AG09309 (cell line): Measurements from ENCODE around the gene DENND1A.

Experiments used
- DNase-seq: peaks from one replicate; pipeline ENCODE4 v3.0.0-alpha.2; 2010; ENCODE audit warnings: low read depth
- H3K4me3 ChIP-seq: 2 replicates; pipeline ENCODE4 v1.5.1; 2011; ENCODE audit warnings: mild to moderate bottlenecking, low read depth, low read length, moderate library complexity; ENCODE audit not compliant: control insufficient read depth
- TF ChIP-seq, protein P1 (sequence below): IDR thresholded peaks from 2 replicates; pipeline ENCODE4 v1.5.1; 2011; ENCODE audit warnings: mild to moderate bottlenecking, low read depth, low read length, inconsistent platforms; ENCODE audit not compliant: insufficient read depth, control insufficient read depth; ENCODE audit errors: missing control alignments

DENND1A gene

DNA sequence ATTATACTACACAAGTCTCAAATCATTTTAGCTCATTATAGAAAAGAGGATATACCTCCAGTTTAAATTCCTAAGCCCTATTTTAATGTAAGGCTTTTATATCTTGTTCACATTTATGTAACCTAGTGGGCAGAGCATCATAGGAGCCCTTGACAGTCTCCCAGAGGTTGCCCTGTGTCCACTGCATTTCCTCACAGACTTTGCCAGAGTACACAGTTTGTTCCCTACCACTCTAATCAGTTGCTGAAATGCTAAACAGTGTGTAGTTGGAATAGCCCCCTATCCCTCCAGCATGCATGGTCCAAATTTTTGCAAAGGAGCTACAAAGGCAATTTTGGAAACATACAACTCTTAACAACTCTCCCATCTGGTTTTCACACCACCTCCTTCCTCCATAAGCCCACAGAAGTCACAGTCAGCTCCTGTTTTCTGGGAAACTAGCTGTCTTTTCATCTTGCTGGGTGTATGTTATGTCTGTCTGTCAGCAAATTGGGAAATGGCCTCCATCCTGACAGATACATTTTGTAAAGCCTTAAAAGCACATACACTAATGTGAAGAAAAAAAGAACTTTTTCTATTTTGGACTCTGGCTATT lies 212.2 kb downstream of the DENND1A start:
- no peak overlapping the region for H3K4me3 ChIP-seq
- no peak for DNase-seq
- TF ChIP-seq, protein P1, sequence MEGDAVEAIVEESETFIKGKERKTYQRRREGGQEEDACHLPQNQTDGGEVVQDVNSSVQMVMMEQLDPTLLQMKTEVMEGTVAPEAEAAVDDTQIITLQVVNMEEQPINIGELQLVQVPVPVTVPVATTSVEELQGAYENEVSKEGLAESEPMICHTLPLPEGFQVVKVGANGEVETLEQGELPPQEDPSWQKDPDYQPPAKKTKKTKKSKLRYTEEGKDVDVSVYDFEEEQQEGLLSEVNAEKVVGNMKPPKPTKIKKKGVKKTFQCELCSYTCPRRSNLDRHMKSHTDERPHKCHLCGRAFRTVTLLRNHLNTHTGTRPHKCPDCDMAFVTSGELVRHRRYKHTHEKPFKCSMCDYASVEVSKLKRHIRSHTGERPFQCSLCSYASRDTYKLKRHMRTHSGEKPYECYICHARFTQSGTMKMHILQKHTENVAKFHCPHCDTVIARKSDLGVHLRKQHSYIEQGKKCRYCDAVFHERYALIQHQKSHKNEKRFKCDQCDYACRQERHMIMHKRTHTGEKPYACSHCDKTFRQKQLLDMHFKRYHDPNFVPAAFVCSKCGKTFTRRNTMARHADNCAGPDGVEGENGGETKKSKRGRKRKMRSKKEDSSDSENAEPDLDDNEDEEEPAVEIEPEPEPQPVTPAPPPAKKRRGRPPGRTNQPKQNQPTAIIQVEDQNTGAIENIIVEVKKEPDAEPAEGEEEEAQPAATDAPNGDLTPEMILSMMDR: no peak

DNA sequence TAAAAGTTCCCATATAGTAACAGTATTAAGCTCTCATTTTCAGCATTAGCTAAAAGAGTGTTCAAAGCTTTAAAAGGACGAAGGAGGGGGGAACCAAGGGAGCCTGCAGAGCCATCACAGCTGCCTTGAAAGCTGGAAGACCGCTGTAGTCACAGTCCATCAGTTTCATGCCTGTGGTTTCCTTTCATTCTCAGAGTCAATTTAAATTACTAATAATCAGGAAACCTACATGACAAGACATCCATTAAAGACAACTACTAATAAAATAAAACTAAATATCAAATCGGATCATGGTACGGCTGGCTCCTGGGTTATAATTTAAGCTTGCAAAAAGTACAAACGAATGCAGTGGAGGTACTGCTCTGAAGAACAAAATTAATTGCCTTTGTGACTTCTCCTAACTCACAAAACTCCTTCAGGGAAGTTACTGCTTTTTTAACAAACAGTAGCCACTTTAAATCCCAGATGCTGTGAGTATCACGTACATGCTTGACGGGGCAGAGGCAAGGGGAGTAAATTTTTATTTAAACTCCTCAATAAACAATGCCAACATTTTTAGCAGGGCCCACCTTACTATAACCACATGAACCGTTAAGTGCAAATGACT lies 213.5 kb downstream of the DENND1A start:
- DNase-seq: no peak
- H3K4me3 ChIP-seq: no peak overlapping the region
- TF ChIP-seq, protein P1: no peak

DNA sequence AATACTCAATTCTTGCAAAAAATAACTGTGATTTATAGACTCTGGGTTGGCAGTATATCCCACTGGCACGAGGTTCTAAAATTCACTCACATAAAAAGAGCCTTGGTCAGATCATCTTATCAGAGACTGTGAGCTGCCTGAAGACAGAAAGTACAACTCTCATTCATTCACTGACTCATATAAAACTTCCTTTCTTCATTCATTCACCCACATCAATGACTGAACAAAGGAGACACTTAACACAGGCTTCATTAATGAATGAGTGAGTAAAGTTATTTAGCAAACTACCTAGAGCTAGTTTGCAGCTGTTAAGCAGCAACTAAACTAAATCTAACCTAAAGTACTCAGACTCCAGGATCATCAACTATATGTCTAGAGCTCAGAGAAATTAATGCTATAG lies 214.7 kb downstream of the DENND1A start:
- H3K4me3 ChIP-seq: no peak overlapping the region
- DNase-seq: no peak
- TF ChIP-seq, protein P1: no peak

DNA sequence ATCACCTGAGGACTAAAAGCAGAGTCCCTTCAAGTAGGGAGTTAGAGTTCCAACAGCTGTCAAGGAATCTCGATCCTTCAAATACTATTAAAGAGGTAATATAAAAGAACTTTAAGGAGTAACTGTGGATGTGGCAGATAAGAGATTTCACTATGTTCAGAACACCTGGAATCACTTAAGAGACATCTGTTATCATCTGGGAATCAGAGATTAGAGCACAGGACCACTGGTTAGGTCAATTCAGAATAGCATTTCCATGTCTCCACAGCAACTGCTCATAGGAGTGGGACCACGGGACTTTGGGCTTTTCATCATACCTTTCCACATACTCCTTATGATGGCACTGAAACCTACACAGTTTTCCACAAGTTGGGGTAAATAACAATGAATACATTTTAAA lies 216.6 kb downstream of the DENND1A start:
- TF ChIP-seq, protein P1: no peak
- DNase-seq: no peak
- no peak overlapping the region for H3K4me3 ChIP-seq

DNA sequence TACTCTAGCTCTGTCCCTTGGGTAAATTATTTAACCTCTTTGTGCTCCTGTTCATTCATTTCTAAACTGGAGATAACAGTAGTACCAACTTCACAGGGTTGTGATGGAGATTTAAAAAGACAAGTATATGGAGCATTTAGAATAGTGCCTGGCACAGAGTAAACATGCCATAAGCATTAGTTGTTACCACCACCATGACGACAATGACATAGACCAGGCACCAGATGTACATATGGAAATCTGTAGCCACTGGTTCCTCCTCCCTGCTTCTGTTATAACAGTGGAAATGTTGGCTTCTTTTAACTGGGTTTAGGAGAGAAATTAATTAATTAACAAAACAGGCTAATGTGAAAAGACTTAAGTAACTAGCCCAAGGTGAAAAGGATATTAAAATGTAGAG lies 217.5 kb downstream of the DENND1A start:
- DNase-seq: no peak
- no peak overlapping the region for H3K4me3 ChIP-seq
- TF ChIP-seq, protein P1: no peak

DNA sequence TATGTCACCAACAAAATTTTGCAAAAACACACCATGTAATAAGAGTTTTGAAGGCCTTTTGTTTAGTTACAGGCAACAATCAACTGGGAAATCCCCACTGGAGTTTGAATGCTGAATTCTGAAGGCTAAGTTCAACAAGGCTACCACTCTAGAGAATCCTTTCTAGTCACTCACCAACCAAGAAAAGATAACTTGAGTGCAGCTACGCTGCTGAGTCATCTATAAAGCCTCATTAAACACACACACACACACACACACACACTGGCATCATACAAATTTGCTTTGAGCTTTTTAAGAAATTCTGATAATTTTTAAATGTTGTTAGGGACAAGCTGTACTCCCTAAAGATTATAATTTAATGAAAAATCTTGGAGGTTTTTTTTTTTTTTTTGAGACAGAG lies 219.6 kb downstream of the DENND1A start:
- TF ChIP-seq, protein P1: no peak
- no peak overlapping the region for H3K4me3 ChIP-seq
- peak; percentile 80 for DNase-seq
